GM15510 (cell line): Measurements from ENCODE around the gene GPR107.

Experiments used
- POLR2A ChIP-seq: IDR thresholded peaks from 3 replicates; pipeline ENCODE4 v1.6.1; 2011; ENCODE audit warnings: borderline replicate concordance; ENCODE audit not compliant: insufficient read length; ENCODE audit errors: extremely low read depth

The GPR107 gene

DNA sequence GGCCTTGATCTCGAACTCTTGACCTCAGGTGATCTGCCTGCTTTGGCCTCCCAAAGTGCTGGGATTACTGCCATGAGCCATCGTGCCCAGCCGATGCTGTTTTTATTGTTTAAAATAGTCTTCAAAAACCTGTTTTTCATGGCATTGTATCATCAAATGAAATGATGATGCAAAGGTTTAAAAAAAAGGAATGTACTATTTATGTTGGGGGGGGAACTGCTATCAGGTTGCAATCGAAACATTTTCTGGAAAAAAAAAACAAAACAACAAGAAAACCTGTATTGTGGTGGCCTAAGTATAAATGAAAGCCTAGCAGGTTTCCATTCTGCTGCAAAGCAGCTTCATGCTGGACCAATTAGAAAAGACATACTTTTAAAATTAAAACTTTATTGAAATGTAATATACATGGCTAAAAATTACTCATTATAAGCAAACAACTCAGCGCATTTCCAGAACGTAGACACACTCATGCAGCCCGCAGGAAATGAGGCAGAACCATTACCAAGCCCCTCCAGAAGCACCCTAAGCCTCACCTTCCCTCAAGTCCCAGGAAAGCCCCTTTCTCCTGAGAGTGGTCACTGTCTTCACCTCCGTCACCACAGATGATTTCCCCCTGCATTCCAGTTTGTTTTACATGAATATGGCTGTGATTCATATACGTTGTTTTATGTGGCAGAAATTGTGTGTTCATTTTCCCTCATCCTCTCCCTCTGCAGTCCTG lies 19.0 kb downstream of the GPR107 start:
- no peak for TF ChIP-seq POLR2A

DNA sequence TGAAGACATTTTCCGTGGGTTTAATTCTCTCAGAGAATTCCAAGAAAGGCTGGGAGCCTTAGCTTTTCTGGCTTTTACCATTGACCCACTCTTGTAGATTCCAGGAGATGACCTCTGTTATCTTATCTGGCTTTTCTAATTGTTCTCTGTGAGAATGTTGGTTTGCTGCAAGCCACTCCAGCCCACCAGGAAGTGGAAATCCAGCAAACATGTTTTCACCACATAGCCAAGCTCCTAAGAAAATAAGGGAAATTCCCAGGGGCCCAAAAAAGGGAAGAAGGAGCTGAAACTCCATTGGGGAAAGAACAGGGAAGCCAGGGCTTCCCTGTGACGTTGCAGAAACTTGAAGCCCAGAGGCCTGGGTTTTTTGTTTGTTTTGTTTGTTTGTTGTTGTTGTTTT lies 19.7 kb downstream of the GPR107 start:
- TF ChIP-seq POLR2A = no peak

DNA sequence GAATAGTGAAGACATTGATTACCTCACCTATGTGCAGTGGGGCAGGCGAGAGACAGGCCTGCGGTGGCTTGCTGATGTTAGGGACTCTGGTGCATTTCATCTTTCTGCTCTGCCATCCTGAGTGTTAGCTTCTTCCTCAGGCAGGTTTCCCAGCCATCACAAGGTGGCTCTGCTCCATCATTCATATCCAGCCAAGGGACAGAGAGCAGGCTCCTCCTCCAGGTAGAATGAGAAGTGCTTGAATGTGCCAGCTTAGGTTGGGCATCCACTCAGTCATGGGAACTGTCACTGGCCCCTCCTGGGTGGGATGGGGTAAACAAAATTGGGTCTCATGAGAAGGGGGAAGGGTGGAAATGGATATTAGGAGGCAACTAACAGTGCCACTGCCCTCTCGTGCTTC lies 24.8 kb downstream of the GPR107 start:
- TF ChIP-seq POLR2A = no peak

DNA sequence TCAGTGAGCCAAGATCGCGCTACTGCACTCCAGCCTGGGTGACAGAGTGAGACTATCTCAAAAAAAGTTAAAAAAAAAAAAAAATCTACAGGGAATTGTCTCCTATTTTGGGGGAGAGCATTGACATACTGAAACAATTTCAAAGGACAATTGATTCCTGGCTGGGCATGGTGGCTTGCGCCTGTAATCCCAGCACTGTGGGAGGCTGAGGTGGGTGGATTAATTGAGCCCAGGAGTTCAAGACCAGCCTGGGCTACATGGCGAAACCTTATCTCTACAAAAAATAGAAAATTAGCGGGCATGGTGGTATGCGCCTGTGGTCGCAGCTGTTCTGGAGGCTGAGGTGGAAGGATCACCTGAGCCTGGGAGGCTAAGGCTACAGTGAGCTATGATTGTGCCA lies 30.6 kb downstream of the GPR107 start:
- TF ChIP-seq POLR2A = no peak

DNA sequence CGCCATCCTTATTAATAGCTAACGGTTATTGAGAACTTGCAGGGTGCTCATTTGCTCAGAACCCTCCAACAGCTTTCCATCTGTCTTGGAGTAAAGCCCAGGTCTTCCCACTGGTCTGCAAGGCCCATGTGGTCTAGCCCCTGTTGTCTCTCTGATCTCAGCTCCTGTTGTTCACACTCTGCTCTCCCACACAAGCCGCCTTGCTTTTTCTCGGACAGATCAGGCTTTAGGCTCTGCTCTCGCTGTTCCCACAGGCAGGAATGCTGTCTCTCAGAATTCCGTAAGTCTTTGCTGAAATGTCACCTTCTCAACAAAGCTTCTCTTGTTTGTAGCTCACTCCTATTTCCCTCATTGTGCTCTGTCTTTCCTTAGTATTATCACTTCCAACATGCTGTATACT lies 34.3 kb downstream of the GPR107 start:
- no peak for TF ChIP-seq POLR2A

DNA sequence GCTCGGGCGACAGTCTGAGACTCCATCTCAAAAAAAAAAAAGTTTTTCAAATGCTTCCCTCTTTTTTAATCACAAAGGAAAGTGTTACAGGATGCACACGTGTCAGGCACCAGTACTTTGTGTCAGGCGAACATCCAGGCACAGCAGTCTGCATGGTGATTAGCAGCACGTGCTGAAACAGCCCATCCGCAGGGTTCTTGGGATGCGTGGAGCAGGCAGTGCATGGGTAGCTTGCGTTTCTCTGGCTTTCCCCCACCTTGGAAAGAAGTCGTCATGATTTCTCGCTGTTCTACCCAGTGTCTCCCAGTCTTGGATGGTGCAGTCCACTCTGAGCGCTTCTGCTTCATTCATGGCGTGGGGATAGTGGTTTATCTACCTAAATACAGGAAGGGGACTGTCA lies 35.4 kb downstream of the GPR107 start:
- TF ChIP-seq POLR2A = no peak

DNA sequence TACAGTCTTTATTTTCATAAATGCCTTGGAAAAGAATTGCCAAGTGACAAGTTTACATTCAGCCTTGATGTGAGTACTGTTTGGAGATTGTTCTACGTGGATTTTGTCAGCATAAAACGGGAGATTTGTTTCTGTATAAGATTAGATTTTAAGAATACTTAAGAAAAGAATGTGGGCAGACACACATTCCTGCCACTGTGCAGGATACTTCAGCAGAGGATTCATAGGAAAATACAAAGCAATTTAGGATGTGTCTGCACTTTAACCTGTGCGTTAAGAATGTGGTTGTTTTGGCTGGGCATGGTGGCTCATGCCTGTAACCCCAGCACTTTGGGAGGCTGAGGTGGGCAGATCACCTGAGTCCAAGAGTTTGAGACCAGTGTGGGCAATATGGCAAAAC lies 37.2 kb downstream of the GPR107 start:
- TF ChIP-seq POLR2A = no peak

DNA sequence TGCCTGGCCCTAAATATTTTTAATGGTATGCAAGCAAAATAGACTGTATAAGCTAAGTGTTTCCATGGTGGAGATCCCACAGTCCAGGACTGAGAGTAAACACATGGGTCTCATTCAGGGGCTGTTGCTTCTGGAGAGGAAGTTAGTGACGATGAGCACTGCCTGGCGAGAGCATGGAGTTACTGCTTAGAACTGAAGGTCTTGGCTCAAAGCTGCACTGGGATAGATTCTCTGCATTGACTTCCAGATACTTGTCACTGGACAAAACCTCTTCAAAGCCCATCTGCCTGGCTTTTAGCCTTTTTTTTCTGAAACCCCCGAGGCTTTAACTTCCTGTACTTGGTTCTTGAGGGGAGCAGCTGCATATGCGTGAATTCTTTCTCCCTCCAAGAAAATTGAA lies 39.2 kb downstream of the GPR107 start:
- no peak for TF ChIP-seq POLR2A

DNA sequence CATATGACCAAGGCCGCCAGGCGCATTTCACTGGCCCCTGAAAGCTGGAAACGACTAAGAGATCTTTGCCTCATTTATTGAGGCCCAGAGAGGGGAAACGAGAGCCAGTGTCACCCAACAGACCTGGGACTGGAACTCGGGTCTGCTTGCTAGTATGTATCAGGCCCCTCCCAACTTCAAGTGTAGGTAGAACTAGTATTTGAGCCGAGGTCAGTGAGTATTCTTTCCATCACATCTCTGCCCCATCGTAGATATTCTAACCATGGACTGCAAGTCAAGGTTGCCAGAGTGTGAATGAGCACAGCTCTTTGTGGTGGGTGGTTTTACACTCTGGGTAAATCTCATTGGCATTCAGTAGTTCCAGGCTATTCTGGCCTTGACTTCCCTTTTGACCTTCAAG lies 42.2 kb downstream of the GPR107 start:
- TF ChIP-seq POLR2A = no peak

DNA sequence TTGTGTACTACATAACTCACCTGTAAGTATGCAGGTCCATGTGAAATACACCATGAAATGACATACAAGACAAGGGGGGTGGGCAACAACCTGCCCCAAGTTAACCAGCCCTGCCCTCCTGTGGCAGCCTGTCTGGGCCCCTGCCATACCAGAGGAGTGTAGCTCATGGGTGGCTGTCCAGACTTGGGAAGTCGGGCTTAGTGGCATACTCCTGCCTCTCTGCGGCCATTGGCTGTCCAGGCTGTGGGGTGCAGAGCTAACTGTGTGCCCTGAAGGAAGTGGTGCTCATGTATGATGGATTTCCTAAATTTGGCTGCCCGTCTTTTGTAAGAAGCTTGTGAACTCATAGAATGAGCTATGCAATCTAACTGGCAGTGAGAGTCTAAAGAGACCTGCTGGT lies 47.0 kb downstream of the GPR107 start:
- no peak for TF ChIP-seq POLR2A

DNA sequence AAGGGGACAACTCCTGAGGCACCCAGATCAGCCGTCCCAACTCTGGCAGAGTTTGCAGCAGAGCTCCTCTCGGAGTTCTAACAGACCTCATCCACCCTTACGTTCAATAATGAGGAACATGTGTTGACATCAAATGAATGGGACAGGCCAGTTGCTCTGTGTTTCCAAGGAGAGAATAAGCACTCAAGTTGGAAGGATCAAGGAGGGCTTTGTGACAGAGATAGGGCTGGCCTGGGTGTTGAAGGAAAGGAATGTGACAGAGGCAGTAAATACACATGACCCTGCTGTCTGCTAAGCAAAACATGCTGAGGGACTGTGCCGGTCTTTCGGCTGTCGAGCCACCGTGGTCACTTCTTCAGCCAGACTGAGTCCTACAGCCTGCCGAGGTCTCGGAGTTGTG lies 48.2 kb downstream of the GPR107 start:
- no peak for TF ChIP-seq POLR2A

DNA sequence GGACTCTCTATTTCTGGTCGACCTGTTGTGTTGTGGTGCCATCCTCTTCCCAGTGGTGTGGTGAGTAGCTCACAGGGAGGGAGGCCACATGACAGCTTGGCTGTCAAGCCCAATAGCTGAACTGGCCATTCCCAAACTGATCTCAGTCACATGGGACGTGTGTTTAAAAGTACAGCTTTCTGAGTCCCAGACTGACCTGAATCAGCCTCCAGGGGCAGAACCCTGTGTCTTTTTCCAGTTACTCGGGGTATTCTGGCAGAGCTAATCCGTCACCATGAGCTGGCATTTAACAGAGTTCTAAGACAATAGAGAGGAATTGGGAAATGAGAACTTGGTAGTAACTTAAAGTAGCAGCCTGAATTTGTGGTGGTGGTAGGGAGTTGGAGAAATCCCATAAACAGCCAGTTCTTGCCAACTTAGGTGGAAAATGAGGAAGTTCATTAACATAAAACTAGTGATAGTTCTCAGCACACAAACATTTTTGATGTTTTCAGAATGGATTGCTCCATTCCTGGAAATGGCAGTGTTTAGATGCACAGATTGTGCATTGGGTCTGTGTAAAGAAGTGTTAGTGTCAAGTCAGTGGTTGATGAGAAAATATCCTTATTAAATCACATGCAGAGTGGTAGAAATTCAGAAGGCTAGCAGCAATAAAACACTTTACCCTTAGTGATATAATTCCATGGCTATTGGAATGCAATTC lies 50.9 kb downstream of the GPR107 start:
- TF ChIP-seq POLR2A = no peak

DNA sequence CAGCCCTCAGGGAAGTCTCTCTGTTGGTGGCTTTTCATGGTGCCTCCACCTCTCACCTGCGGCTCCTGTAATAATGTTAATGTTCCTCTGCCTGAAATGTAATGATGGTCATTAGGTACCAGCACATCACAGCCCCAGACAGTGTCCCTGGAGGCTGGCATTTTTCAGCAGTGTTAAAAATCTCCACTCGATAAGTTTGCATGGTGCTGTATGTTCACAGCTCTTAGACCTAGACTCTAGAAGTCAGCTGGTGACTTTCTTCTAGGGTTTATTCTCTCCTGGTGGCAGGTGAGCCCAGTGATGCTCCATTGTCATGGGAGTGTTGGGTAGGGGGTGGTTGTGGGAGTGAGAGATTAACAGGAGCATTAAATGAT lies 53.1 kb downstream of the GPR107 start:
- TF ChIP-seq POLR2A = no peak

DNA sequence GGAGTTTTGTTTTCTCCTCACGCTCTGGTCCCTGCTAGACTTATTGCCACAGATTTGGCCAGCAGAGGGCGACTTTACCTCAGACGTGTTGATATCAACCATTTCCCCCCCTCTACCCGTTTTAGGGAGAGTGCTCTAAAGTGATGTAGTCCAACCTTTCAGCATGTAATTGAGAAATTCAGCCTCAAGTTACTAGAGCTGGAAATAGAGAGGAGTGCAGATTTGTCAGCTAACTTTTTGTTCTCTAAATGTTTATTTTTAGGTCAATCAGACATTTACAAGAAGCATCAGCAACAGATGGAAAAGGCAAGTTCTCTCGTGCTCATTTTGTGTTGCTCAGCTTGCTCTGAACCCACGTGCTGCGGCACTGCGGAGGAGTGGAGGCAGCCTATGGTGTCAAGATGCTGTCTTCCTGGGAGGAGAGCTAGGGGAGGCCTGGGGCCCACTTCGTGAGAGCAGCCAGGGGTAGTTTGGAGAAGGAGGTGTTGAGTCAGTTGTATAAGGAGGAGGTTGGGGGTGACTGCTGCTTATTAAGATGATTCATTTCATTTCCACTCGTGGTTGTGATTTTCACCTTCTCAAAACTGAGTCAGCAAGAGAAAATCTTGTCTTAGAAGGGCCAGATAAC lies 53.6 kb downstream of the GPR107 start:
- TF ChIP-seq POLR2A = no peak

DNA sequence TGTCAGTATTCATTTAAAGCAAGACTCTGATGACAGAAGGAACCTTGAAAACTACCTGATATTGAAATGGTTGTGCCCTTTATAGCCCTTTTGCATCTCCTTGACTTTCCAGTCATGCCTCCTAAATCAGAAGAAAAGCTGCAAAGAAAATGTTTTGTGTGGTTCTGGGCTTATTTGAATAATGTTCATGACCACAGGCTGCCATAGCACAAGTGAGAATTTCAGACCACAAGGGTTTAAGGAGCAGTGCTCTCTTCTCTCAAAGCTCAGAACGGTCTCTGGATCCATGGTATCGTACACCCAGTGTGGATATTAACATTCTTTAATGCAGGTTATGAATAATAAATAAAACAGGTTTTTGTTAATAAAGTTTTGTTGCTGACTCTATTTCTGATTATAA lies 54.2 kb downstream of the GPR107 start:
- no peak for TF ChIP-seq POLR2A

DNA sequence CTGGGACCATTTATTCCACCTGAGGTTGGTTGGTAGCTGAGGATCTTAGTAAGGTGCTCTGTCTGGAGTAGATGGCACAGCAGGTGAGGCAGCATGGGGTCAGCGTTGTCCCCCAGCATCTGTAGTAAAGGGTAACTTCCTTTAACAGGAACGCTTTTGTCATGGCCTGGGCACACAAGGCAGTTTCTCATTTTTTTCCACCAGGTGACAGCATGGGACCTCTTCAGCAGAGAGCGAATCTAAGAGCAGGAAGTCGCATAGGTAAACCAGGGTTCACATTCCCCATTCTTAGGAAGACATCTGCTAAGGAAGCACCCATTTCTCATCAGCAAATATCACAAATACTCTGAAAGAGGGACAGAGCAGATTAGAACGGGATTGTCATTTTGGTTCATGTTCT lies 56.5 kb downstream of the GPR107 start:
- no peak for TF ChIP-seq POLR2A
